ENCODE results near the gene SCPEP1. TPM values are rescaled to one million over a fixed set of nuclear protein-coding genes. Genes with fewer than 3 reads are reported as not detected.

SCPEP1 gene
- total RNA-seq, 1 donor from 2014 or later: 21.6 TPM

- DNase-seq (ENCODE audit: low read depth): no peak
Observed at GRCh38 chr17:57040571-57040970, 62.6 kb downstream of the SCPEP1 start.

- DNase-seq (ENCODE audit: low read depth): no peak
Observed at GRCh38 chr17:57043276-57043675, 65.3 kb downstream of the SCPEP1 start.

- no peak for DNase-seq (ENCODE audit: low read depth)
Observed at GRCh38 chr17:57044976-57045867, 67.3 kb downstream of the SCPEP1 start.

- no peak for DNase-seq (ENCODE audit: low read depth)
Observed at GRCh38 chr17:57045868-57046704, 68.2 kb downstream of the SCPEP1 start.

DNA sequence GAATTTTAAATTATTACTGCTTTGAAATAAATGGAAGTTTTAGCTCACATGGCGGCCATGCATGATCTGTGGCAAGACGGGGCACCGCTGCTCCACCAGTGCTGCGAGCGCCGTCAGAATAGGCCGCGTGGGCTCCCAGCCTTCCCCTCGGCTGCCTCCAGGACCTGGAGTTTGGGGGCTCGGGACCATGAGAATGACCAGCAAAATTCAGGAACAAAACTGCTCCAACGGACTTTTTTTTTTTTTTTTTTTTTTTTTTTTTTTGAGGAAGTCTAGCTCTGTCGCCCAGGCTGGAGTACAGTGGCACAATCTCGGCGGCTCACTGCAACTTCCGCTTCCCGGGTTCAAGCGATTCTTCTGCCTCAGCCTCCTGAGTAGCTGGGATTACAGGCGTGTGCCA lies 68.8 kb downstream of the SCPEP1 start:
- no peak for DNase-seq (ENCODE audit: low read depth)

DNA sequence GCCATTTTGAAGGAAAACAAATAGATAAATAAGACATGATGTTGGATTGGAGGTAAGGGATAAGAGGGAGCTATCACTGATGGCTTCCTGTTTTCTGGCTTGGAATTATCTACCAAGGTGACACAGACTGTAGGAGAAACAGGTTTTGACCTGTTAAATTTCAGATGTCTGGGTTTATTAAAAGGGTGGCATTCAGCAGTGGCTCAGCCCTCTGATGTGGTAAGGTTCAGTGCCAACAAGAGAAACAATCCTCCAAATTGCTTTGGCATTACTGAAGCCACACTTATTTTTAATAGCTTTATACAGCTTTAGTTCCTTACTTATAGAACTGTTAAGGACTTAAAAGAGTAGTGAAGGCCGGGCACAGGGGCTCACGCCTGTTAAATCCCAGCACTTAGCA lies 70.2 kb downstream of the SCPEP1 start:
- no peak for DNase-seq (ENCODE audit: low read depth)

DNA sequence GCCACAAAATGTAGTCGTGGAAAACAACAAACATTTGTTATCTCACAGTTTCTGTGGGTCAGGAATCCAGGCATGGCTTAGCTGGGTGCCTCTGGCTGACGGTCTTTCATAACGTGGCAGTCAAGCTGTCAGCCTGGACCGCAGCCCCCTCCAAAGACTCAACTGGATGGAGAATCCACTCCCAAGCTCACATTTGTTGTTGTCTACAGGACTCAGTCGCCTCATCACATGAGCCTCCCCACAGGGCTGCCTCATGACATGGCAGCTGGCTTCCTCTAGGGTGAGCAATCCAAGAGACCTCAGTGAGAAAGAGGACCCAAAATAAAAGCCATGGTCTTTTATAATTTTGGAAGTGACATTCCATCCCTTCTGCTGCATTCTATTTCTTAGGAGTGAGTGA lies 72.4 kb downstream of the SCPEP1 start:
- no peak for DNase-seq (ENCODE audit: low read depth)

GRCh38 chr17:57051886-57052361 lies 74.0 kb downstream of the SCPEP1 start:
- DNase-seq (ENCODE audit: low read depth): no peak

Other genes starting within 250 kb of the SCPEP1 start
- gene C17orf67, start 144.2 kb upstream of the SCPEP1 start, total RNA-seq: 0.30 and 0.35 TPM in 2 replicates
- 5.4 and 6.4 TPM in 2 replicates for gene DGKE, start 144.0 kb upstream of the SCPEP1 start, total RNA-seq
- 24.3 and 27.7 TPM in 2 replicates for gene TRIM25, start 64.1 kb upstream of the SCPEP1 start, total RNA-seq
- gene COIL, start 17.1 kb upstream of the SCPEP1 start, total RNA-seq: 14.8 and 15.9 TPM in 2 replicates
- gene AKAP1, start 107.1 kb downstream of the SCPEP1 start, total RNA-seq: 13.9 and 28.1 TPM in 2 replicates